NCI-H526 treated with DMSO at 0.1 percent for 48 hours (cell line): Measurements from ENCODE around the gene EDA.

Experiments
- DNase-seq: peaks from one replicate; lab custom pipeline; 2025; lab: John Stamatoyannopoulos, UW

EDA gene

GRCh38 chrX:70079297-70079696 lies 463.4 kb downstream of the EDA start:
- DNase-seq, result no peak

- DNase-seq, result no peak
These were observed 464.0 kb downstream of the EDA start for GRCh38 chrX:70079870-70080269.

GRCh38 chrX:70082723-70083122 lies 466.8 kb downstream of the EDA start:
- DNase-seq, result no peak

GRCh38 chrX:70084592-70085240 lies 468.8 kb downstream of the EDA start:
- DNase-seq, result no peak

- DNase-seq, result no peak
These were observed 472.1 kb downstream of the EDA start for GRCh38 chrX:70087857-70088630.

GRCh38 chrX:70088751-70089150 lies 472.8 kb downstream of the EDA start:
- no peak for DNase-seq
